ENCODE measurements around the gene GRIA3. TPM values are rescaled to one million over a fixed set of nuclear protein-coding genes. Genes with fewer than 3 reads are reported as not detected.

GRIA3 gene
- polyA plus RNA-seq, 1 of the 3 experiments (the other 2 are of a cell fraction): 0.15 TPM

GRCh38 chrX:123173833-123174232, 10.2 kb upstream of the GRIA3 start:
- Histone ChIP-seq H3K36me3 (replicated peaks in 1 of 2; ENCODE audit: control insufficient read depth in 1 of 2, insufficient read depth in 2 of 2, low read length in 1 of 2) (no peaks in the 10 kb centered on the region), H3K9me2 (no peaks in the 10 kb centered on the region), H3K79me2 (ENCODE audit: insufficient read depth) (no peaks in the 10 kb centered on the region), H3K9me3 (no peaks in the 10 kb centered on the region), H4K20me1 (ENCODE audit: insufficient read depth) (no peaks in the 10 kb centered on the region), H3K4me3 (ENCODE audit: low read depth in 2 of 2, low read length in 1 of 2) (no peak overlapping the region), H3K27me3 (ENCODE audit: insufficient read depth) (no peaks in the 10 kb centered on the region), H3F3A (replicated peaks; ENCODE audit: insufficient read depth) (no peaks in the 10 kb centered on the region), H3K27ac (ENCODE audit: low read depth in 2 of 2, low read length in 1 of 2) (no peak overlapping the region), H3K9ac (no peak overlapping the region), H2AFZ (ENCODE audit: low read depth) (no peak overlapping the region), H3K4me1 (ENCODE audit: control insufficient read depth in 1 of 2, insufficient read depth in 2 of 2, low read depth in 1 of 2, low read length in 1 of 2) (no peaks in the 10 kb centered on the region), H3K4me2 (no peak overlapping the region)
- peak; percentile 12 for DNase-seq
- CTCF ChIA-PET: interaction anchor here (0.7 to 1.0 kb wide), 2 partner anchors 60 to 249 kb away, joined by 3 to 7 read pairs; no protein-coding TSS in a partner anchor
- TF ChIP-seq RXRA (IDR thresholded peaks at IDR 0.05; ENCODE audit: borderline replicate concordance, low read depth): no peak
- no peak for TF ChIP-seq MEF2A (IDR thresholded peaks at IDR 0.05; ENCODE audit: borderline replicate concordance, low read depth)
- no peak for TF ChIP-seq MAX (IDR thresholded peaks at IDR 0.05; ENCODE audit: low read depth)
- TF ChIP-seq GABPA (IDR thresholded peaks at IDR 0.05; ENCODE audit: low read depth): no peak
- TF ChIP-seq GATA2 (CRISPR knock-in tag; IDR thresholded peaks at IDR 0.05): no peak
- TF ChIP-seq POLR2AphosphoS5 (IDR thresholded peaks at IDR 0.05; ENCODE audit: low read depth, low read length): no peak
- TF ChIP-seq CTCF (IDR thresholded peaks at IDR 0.05): peak; percentile 39
- TF ChIP-seq FOXJ3 (CRISPR knock-in tag; IDR thresholded peaks at IDR 0.05): no peak
- TF ChIP-seq YY1 (IDR thresholded peaks at IDR 0.05; ENCODE audit: low read depth): no peak
- TF ChIP-seq IRF3 (IDR thresholded peaks at IDR 0.05; ENCODE audit: low read depth, low read length): no peak
- TF ChIP-seq TAF1 (IDR thresholded peaks at IDR 0.05; ENCODE audit: borderline replicate concordance, low read depth, low read length): no peak
- TF ChIP-seq RAD21 (IDR thresholded peaks at IDR 0.05; ENCODE audit: low read length): peak; percentile 48; the same call in 1 of the 2 replicates
- WGBS (ENCODE audit: low lambda C conversion rate): 11% methylated on average over 1 of the region's 1 CpG
- POLR2A ChIA-PET: no interaction called here

- H4K20me1 ChIP-seq (ENCODE audit: insufficient read depth): no peaks in the 10 kb centered on the region
- no peaks in the 10 kb centered on the region for H3K27me3 ChIP-seq (ENCODE audit: insufficient read depth)
- no peak for TF ChIP-seq EZH2phosphoT487 (IDR thresholded peaks at IDR 0.05; ENCODE audit: borderline replicate concordance, low read depth)
- TF ChIP-seq CTCF (IDR thresholded peaks at IDR 0.05): no peak
- TF ChIP-seq USF2 (IDR thresholded peaks at IDR 0.05; ENCODE audit: borderline replicate concordance, low read depth, low read length): no peak
- TF ChIP-seq MEF2A (IDR thresholded peaks at IDR 0.05; ENCODE audit: borderline replicate concordance, low read depth): no peak
- TF ChIP-seq RXRA (IDR thresholded peaks at IDR 0.05; ENCODE audit: borderline replicate concordance, low read depth): no peak
- no peak for TF ChIP-seq REST (IDR thresholded peaks at IDR 0.05; ENCODE audit: low read depth, low read length)
- no peak overlapping the region for H3K4me2 ChIP-seq
- H3K27ac ChIP-seq (ENCODE audit: low read depth in 2 of 2, low read length in 1 of 2): no peak overlapping the region
- no peak overlapping the region for H3K9ac ChIP-seq
- H3K4me1 ChIP-seq (ENCODE audit: control insufficient read depth in 1 of 2, insufficient read depth in 2 of 2, low read depth in 1 of 2, low read length in 1 of 2): no peaks in the 10 kb centered on the region
- no peaks in the 10 kb centered on the region for H3K79me2 ChIP-seq (ENCODE audit: insufficient read depth)
- H3K36me3 ChIP-seq (replicated peaks in 1 of 2; ENCODE audit: control insufficient read depth in 1 of 2, insufficient read depth in 2 of 2, low read length in 1 of 2): no peaks in the 10 kb centered on the region
- no peak overlapping the region for H2AFZ ChIP-seq (ENCODE audit: low read depth)
- no peak for DNase-seq
- H3K9me2 ChIP-seq: no peaks in the 10 kb centered on the region
- no peaks in the 10 kb centered on the region for H3F3A ChIP-seq (replicated peaks; ENCODE audit: insufficient read depth)
- H3K9me3 ChIP-seq: no peaks in the 10 kb centered on the region
- no peak overlapping the region for H3K4me3 ChIP-seq (ENCODE audit: low read depth in 2 of 2, low read length in 1 of 2)
- ChIA-PET POLR2A (no interaction called here), CTCF (no interaction called here)
These were observed 8.5 kb upstream of the GRIA3 start for GRCh38 chrX:123175366-123176122.
